ENCODE data around the gene LMNTD2. TPM values are rescaled to one million over a fixed set of nuclear protein-coding genes. Genes with fewer than 3 reads are reported as not detected.
A peak's percentile ranks its signal among the peaks of the same experiment; 100 is the strongest.

Gene LMNTD2
- total and polyA plus RNA-seq, 4 donors, result 0.79 to 7.6 (median 3.3) TPM

Small RNAs within 50 kb of the gene (small RNA-seq; reads per million reads assigned to genes)
- 10.1 reads per million, percentile 96 among the genes with 10 or more reads in this experiment for gene MIR210 (ENCODE audit: low replicate concordance)

Other genes with a start within 250 kb of the LMNTD2 start
- gene IFITM1, start 246.7 kb downstream of the LMNTD2 start, total RNA-seq, result 100 to 1,000 TPM in 1 of 2 donors, 10 to 100 TPM in 1; 23.1 to 125 TPM
- gene IFITM1, start 246.7 kb downstream of the LMNTD2 start, polyA plus RNA-seq (ENCODE audit: insufficient read length in 2 of 2), result 10 to 100 TPM; 18.0 to 29.2 TPM
- gene IFITM3, start 239.9 kb downstream of the LMNTD2 start, total RNA-seq, result 100 to 1,000 TPM in 1 of 2 donors, 10 to 100 TPM in 1; 26.2 to 217 TPM
- 100 to 1,000 TPM; 121 to 179 TPM for gene IFITM3, start 239.9 kb downstream of the LMNTD2 start, polyA plus RNA-seq (ENCODE audit: insufficient read length in 2 of 2)
- gene B4GALNT4, start 191.2 kb downstream of the LMNTD2 start, total RNA-seq, result 10 to 100 TPM; 27.0 to 67.1 TPM
- 100 to 1,000 TPM; 182 to 192 TPM for gene B4GALNT4, start 191.2 kb downstream of the LMNTD2 start, polyA plus RNA-seq (ENCODE audit: insufficient read length in 2 of 2)
- under 1 TPM; 0.61 to 0.69 TPM for gene PKP3, start 166.5 kb downstream of the LMNTD2 start, total RNA-seq
- gene PKP3, start 166.5 kb downstream of the LMNTD2 start, polyA plus RNA-seq (ENCODE audit: insufficient read length in 2 of 2), result 1 to 10 TPM in 1 of 2 donors, under 1 TPM in 1; 0.77 to 1.3 TPM
- 10 to 100 TPM; 10.6 to 42.5 TPM for gene SIGIRR, start 145.7 kb downstream of the LMNTD2 start, total RNA-seq
- 10 to 100 TPM; 41.2 to 56.4 TPM for gene SIGIRR, start 145.7 kb downstream of the LMNTD2 start, polyA plus RNA-seq (ENCODE audit: insufficient read length in 2 of 2)
- gene ANO9, start 118.7 kb downstream of the LMNTD2 start, total RNA-seq, result under 1 TPM in 1 of 2 donors, not detected in 1; 0.22 TPM
- gene ANO9, start 118.7 kb downstream of the LMNTD2 start, polyA plus RNA-seq (ENCODE audit: insufficient read length in 2 of 2), result under 1 TPM; 0.10 to 0.53 TPM
- gene PTDSS2, start 110.5 kb downstream of the LMNTD2 start, total RNA-seq, result 10 to 100 TPM; 17.9 to 30.7 TPM
- gene PTDSS2, start 110.5 kb downstream of the LMNTD2 start, polyA plus RNA-seq (ENCODE audit: insufficient read length in 2 of 2), result 10 to 100 TPM; 49.6 to 62.7 TPM
- 100 to 1,000 TPM in 1 of 2 donors, 10 to 100 TPM in 1; 62.8 to 119 TPM for gene RNH1, start 53.5 kb downstream of the LMNTD2 start, total RNA-seq
- 100 to 1,000 TPM in 1 of 2 donors, 10 to 100 TPM in 1; 77.4 to 112 TPM for gene RNH1, start 53.5 kb downstream of the LMNTD2 start, polyA plus RNA-seq (ENCODE audit: insufficient read length in 2 of 2)
- 10 to 100 TPM; 31.7 to 66.3 TPM for gene HRAS, start 25.2 kb downstream of the LMNTD2 start, total RNA-seq
- gene HRAS, start 25.2 kb downstream of the LMNTD2 start, polyA plus RNA-seq (ENCODE audit: insufficient read length in 2 of 2), result 100 to 1,000 TPM; 132 to 147 TPM
- 1 to 10 TPM; 1.8 to 2.9 TPM for gene LRRC56, start 23.2 kb downstream of the LMNTD2 start, total RNA-seq
- 1 to 10 TPM; 6.4 to 8.0 TPM for gene LRRC56, start 23.2 kb downstream of the LMNTD2 start, polyA plus RNA-seq (ENCODE audit: insufficient read length in 2 of 2)
- gene RASSF7, start 232 bp upstream of the LMNTD2 start, total RNA-seq, result 10 to 100 TPM in 1 of 2 donors, 1 to 10 TPM in 1; 9.2 to 18.3 TPM
- 10 to 100 TPM; 25.9 to 36.8 TPM for gene RASSF7, start 232 bp upstream of the LMNTD2 start, polyA plus RNA-seq (ENCODE audit: insufficient read length in 2 of 2)
- 10 to 100 TPM; 14.7 to 20.9 TPM for gene PHRF1, start 15.7 kb upstream of the LMNTD2 start, total RNA-seq
- gene PHRF1, start 15.7 kb upstream of the LMNTD2 start, polyA plus RNA-seq (ENCODE audit: insufficient read length in 2 of 2), result 10 to 100 TPM; 25.8 to 28.4 TPM
- 10 to 100 TPM in 1 of 2 donors, 1 to 10 TPM in 1; 3.9 to 16.8 TPM for gene IRF7, start 55.2 kb upstream of the LMNTD2 start, total RNA-seq
- gene IRF7, start 55.2 kb upstream of the LMNTD2 start, polyA plus RNA-seq (ENCODE audit: insufficient read length in 2 of 2), result 10 to 100 TPM; 10.4 to 17.1 TPM
- gene CDHR5, start 64.2 kb upstream of the LMNTD2 start, total RNA-seq, result 1 to 10 TPM in 1 of 2 donors, not detected in 1; 2.5 TPM
- gene CDHR5, start 64.2 kb upstream of the LMNTD2 start, polyA plus RNA-seq (ENCODE audit: insufficient read length in 2 of 2), result 1 to 10 TPM in 1 of 2 donors, under 1 TPM in 1; 0.71 to 1.5 TPM
- gene SCT, start 66.4 kb upstream of the LMNTD2 start, total RNA-seq, result under 1 TPM in 1 of 2 donors, not detected in 1; 0.88 TPM
- gene SCT, start 66.4 kb upstream of the LMNTD2 start, polyA plus RNA-seq (ENCODE audit: insufficient read length in 2 of 2), result 1 to 10 TPM in 1 of 2 donors, not detected in 1; 1.4 TPM
- under 1 TPM in 1 of 2 donors, not detected in 1; 0.72 TPM for gene DRD4, start 76.5 kb upstream of the LMNTD2 start, total RNA-seq
- gene DRD4, start 76.5 kb upstream of the LMNTD2 start, polyA plus RNA-seq (ENCODE audit: insufficient read length in 2 of 2), result 1 to 10 TPM; 5.4 to 5.6 TPM
- 10 to 100 TPM; 45.3 to 77.8 TPM for gene DEAF1, start 134.5 kb upstream of the LMNTD2 start, total RNA-seq
- 100 to 1,000 TPM; 230 to 242 TPM for gene DEAF1, start 134.5 kb upstream of the LMNTD2 start, polyA plus RNA-seq (ENCODE audit: insufficient read length in 2 of 2)
- gene TMEM80, start 135.1 kb upstream of the LMNTD2 start, total RNA-seq, result 10 to 100 TPM; 10.0 to 20.1 TPM
- 10 to 100 TPM; 25.8 to 38.9 TPM for gene TMEM80, start 135.1 kb upstream of the LMNTD2 start, polyA plus RNA-seq (ENCODE audit: insufficient read length in 2 of 2)
- 1 to 10 TPM; 4.5 to 8.6 TPM for gene EPS8L2, start 145.5 kb upstream of the LMNTD2 start, total RNA-seq
- gene EPS8L2, start 145.5 kb upstream of the LMNTD2 start, polyA plus RNA-seq (ENCODE audit: insufficient read length in 2 of 2), result 10 to 100 TPM; 11.3 to 15.1 TPM
- gene TALDO1, start 186.7 kb upstream of the LMNTD2 start, total RNA-seq, result 100 to 1,000 TPM; 104 to 124 TPM
- 100 to 1,000 TPM; 158 to 160 TPM for gene TALDO1, start 186.7 kb upstream of the LMNTD2 start, polyA plus RNA-seq (ENCODE audit: insufficient read length in 2 of 2)
- 10 to 100 TPM; 22.8 to 44.4 TPM for gene GATD1, start 216.7 kb upstream of the LMNTD2 start, total RNA-seq
- gene GATD1, start 216.7 kb upstream of the LMNTD2 start, polyA plus RNA-seq (ENCODE audit: insufficient read length in 2 of 2), result 100 to 1,000 TPM in 1 of 2 donors, 10 to 100 TPM in 1; 97.4 to 133 TPM
- gene CEND1, start 229.4 kb upstream of the LMNTD2 start, total RNA-seq, result 10 to 100 TPM; 13.0 to 23.4 TPM
- 100 to 1,000 TPM; 162 to 176 TPM for gene CEND1, start 229.4 kb upstream of the LMNTD2 start, polyA plus RNA-seq (ENCODE audit: insufficient read length in 2 of 2)
- gene SLC25A22, start 237.5 kb upstream of the LMNTD2 start, total RNA-seq, result 10 to 100 TPM; 17.5 to 17.6 TPM
- 10 to 100 TPM; 55.0 to 69.2 TPM for gene SLC25A22, start 237.5 kb upstream of the LMNTD2 start, polyA plus RNA-seq (ENCODE audit: insufficient read length in 2 of 2)
- 1 to 10 TPM; 5.4 to 8.9 TPM for gene PIDD1, start 244.5 kb upstream of the LMNTD2 start, total RNA-seq
- 10 to 100 TPM; 21.2 to 28.9 TPM for gene PIDD1, start 244.5 kb upstream of the LMNTD2 start, polyA plus RNA-seq (ENCODE audit: insufficient read length in 2 of 2)
- 1,000 to 10,000 TPM in 1 of 2 donors, 100 to 1,000 TPM in 1; 139 to 1,150 TPM for gene RPLP2, start 249.2 kb upstream of the LMNTD2 start, total RNA-seq
- 100 to 1,000 TPM; 862 to 919 TPM for gene RPLP2, start 249.2 kb upstream of the LMNTD2 start, polyA plus RNA-seq (ENCODE audit: insufficient read length in 2 of 2)

Measured in spinal cord (tissue), 4 donors.